Cardiac muscle cell (in vitro differentiated cells and primary cell): ENCODE measurements around the gene PPWD1. TPM values are rescaled to one million over a fixed set of nuclear protein-coding genes. Genes with fewer than 3 reads are reported as not detected.

Experiments used
- DNase-seq, 2 donors: peaks; one replicate each; pipeline versions ENCODE4 v3.0.0 to v3.0.0-alpha.2; 2010 to 2017; ENCODE audit warnings: low read depth in 1 of 2, low spot score in 1 of 2
- H3K27ac ChIP-seq: fragments of 200-600 bp; sonication (generic); 2 replicates; pipeline ENCODE4 v1.5.1; 2016
- H3K27me3 ChIP-seq: fragments of 200-600 bp; sonication (generic); 2 replicates; pipeline ENCODE4 v1.6.0; 2016; ENCODE audit warnings: control low read depth
- H3K36me3 ChIP-seq: fragments of 200-600 bp; sonication (generic); 2 replicates; pipeline ENCODE4 v1.5.1; 2016; ENCODE audit warnings: control low read depth
- H3K4me1 ChIP-seq: fragments of 200-600 bp; sonication (generic); 2 replicates; pipeline ENCODE4 v1.8.1; 2017; ENCODE audit warnings: low read depth, mild to moderate bottlenecking, mixed run types
- H3K4me3 ChIP-seq: fragments of 200-600 bp; sonication (generic); 2 replicates; pipeline ENCODE4 v1.5.1; 2016; ENCODE audit warnings: mild to moderate bottlenecking
- H3K9me3 ChIP-seq: fragments of 200-600 bp; sonication (generic); 2 replicates; pipeline ENCODE4 v1.5.1; 2017; ENCODE audit warnings: low read depth, mild to moderate bottlenecking, control low read depth
- CTCF ChIP-seq: IDR thresholded peaks from 2 replicates; pipeline ENCODE4 v1.5.1; 2012; ENCODE audit warnings: low read depth, mild to moderate bottlenecking, low read length
- polyA plus RNA-seq: library from polyadenylated mRNA; unstranded; fragments of >200 nt; fragmentation: Nextera tagmentation; extraction: Ambion mirVana; gene quantifications from 2 replicates; pipeline ENCODE4 v1.2.1, GENCODE V29; 2016
- total RNA-seq: library from RNA; depleted of rRNA; stranded (reverse); fragments of >200 nt; gene quantifications from 2 replicates; pipeline ENCODE4 v1.2.3, GENCODE V29; 2016

PPWD1 gene
- total and polyA plus RNA-seq, 2 experiments from 2014 or later, result 27.7 to 34.4 TPM

GRCh38 chr5:65544473-65544872, 18.6 kb upstream of the PPWD1 start:
- H3K4me3 ChIP-seq, result no peak overlapping the region
- no peak overlapping the region for H3K27ac ChIP-seq
- H3K4me1 ChIP-seq, result no peaks in the 10 kb centered on the region
- no peaks in the 10 kb centered on the region for H3K36me3 ChIP-seq
- TF ChIP-seq CTCF, result no peak
- DNase-seq, result no peak
- no peaks in the 10 kb centered on the region for H3K9me3 ChIP-seq
- H3K27me3 ChIP-seq, result no peaks in the 10 kb centered on the region

- TF ChIP-seq CTCF, result no peak
- no peaks in the 10 kb centered on the region for H3K9me3 ChIP-seq
- DNase-seq, result no peak
- no peaks in the 10 kb centered on the region for H3K36me3 ChIP-seq
- H3K4me1 ChIP-seq, result no peaks in the 10 kb centered on the region
- H3K4me3 ChIP-seq, result no peak overlapping the region
- H3K27me3 ChIP-seq, result no peaks in the 10 kb centered on the region
- no peak overlapping the region for H3K27ac ChIP-seq
Observed at GRCh38 chr5:65546141-65546540, 17.0 kb upstream of the PPWD1 start.

GRCh38 chr5:65548281-65548680, 14.8 kb upstream of the PPWD1 start:
- Histone ChIP-seq H3K27ac (no peak overlapping the region), H3K27me3 (no peaks in the 10 kb centered on the region), H3K9me3 (no peaks in the 10 kb centered on the region), H3K36me3 (no peaks in the 10 kb centered on the region), H3K4me1 (no peaks in the 10 kb centered on the region), H3K4me3 (no peak overlapping the region)
- DNase-seq, result no peak
- TF ChIP-seq CTCF, result no peak

GRCh38 chr5:65553941-65554340, 9.2 kb upstream of the PPWD1 start:
- Histone ChIP-seq H3K36me3 (no peaks in the 10 kb centered on the region), H3K27me3 (no peaks in the 10 kb centered on the region), H3K4me3 (no peak overlapping the region), H3K27ac (no peak overlapping the region), H3K9me3 (no peaks in the 10 kb centered on the region), H3K4me1 (no peaks in the 10 kb centered on the region)
- DNase-seq, result no peak
- TF ChIP-seq CTCF, result no peak

GRCh38 chr5:65555287-65555686, 7.8 kb upstream of the PPWD1 start:
- no peak for TF ChIP-seq CTCF
- no peaks in the 10 kb centered on the region for H3K9me3 ChIP-seq
- H3K36me3 ChIP-seq, result no peaks in the 10 kb centered on the region
- H3K27me3 ChIP-seq, result no peaks in the 10 kb centered on the region
- no peaks in the 10 kb centered on the region for H3K4me1 ChIP-seq
- H3K4me3 ChIP-seq, result no peak overlapping the region
- no peak overlapping the region for H3K27ac ChIP-seq
- DNase-seq, result peak in 1 of 2 donors; percentile 22

GRCh38 chr5:65556181-65556580, 6.9 kb upstream of the PPWD1 start:
- H3K9me3 ChIP-seq, result no peaks in the 10 kb centered on the region
- no peaks in the 10 kb centered on the region for H3K27me3 ChIP-seq
- H3K27ac ChIP-seq, result no peak overlapping the region
- TF ChIP-seq CTCF, result no peak
- no peaks in the 10 kb centered on the region for H3K36me3 ChIP-seq
- no peaks in the 10 kb centered on the region for H3K4me1 ChIP-seq
- H3K4me3 ChIP-seq, result no peak overlapping the region
- no peak for DNase-seq
